Neural progenitor cell (in vitro differentiated cells): Measurements from ENCODE around the gene NAA16.

Source experiments
- CTCF ChIP-seq: fragments of 200-600 bp; sonication (generic); IDR thresholded peaks from 2 replicates; pipeline ENCODE4 v1.5.1; 2017; ENCODE audit warnings: antibody characterized with exemption, mild to moderate bottlenecking
- EZH2 ChIP-seq: fragments of 200-600 bp; sonication (generic); IDR thresholded peaks from 2 replicates; pipeline ENCODE4 v1.6.1; 2017; ENCODE audit warnings: antibody characterized with exemption, mild to moderate bottlenecking, moderate library complexity
- EZH2phosphoT487 ChIP-seq: fragments of 200-600 bp; sonication (generic); IDR thresholded peaks from 2 replicates; pipeline ENCODE4 v1.6.1; 2017; ENCODE audit warnings: antibody characterized with exemption

GRCh38 chr13:41411522-41411921 lies 100.5 kb downstream of the NAA16 start:
- TF ChIP-seq CTCF (peak; percentile 55), EZH2 (no peak), EZH2phosphoT487 (no peak)
